Kidney (tissue), 14 donors: Measurements from ENCODE around the gene RAB3IL1. TPM values are rescaled to one million over a fixed set of nuclear protein-coding genes. Genes with fewer than 3 reads are reported as not detected.

ENCODE experiments used
- DNase-seq, 5 donors: peaks; one replicate each; pipeline ENCODE4 v3.0.0-alpha.2; 2013 to 2020
- FAIRE-seq: peaks from 2 replicates; lab custom pipeline; 2012; peaks lifted over from hg19 to GRCh38; lab: Jason Lieb, UNC
- H3K27ac ChIP-seq, 2 donors: one replicate each; pipeline ENCODE4 v1.7.0; 2013; ENCODE audit warnings: low read depth in 2 of 2, low read length in 2 of 2, inconsistent platforms in 1 of 2
- H3K27me3 ChIP-seq: one replicate; pipeline ENCODE4 v1.7.1; 2013; ENCODE audit warnings: low read length, inconsistent platforms; ENCODE audit not compliant: control insufficient read depth, insufficient read depth
- H3K36me3 ChIP-seq, 3 donors: one replicate each; pipeline versions ENCODE4 v1.7.0 to v1.7.1; 2013; ENCODE audit warnings: low read length in 3 of 3, control low read depth in 1 of 3, inconsistent platforms in 1 of 3; ENCODE audit not compliant: insufficient read depth in 3 of 3, control insufficient read depth in 2 of 3
- H3K4me1 ChIP-seq, 3 donors: one replicate each; pipeline versions ENCODE4 v1.7.0 to v1.7.1; 2013; ENCODE audit warnings: low read length in 3 of 3, inconsistent platforms in 1 of 3, low read depth in 1 of 3; ENCODE audit not compliant: control insufficient read depth in 2 of 3, insufficient read depth in 2 of 3
- H3K4me3 ChIP-seq, 3 donors: one replicate each; pipeline versions ENCODE4 v1.7.0 to v1.8.1; 2013; ENCODE audit warnings: low read length in 3 of 3, control low read depth in 1 of 3, inconsistent platforms in 1 of 3
- H3K9ac ChIP-seq, 3 donors: one replicate each; pipeline versions ENCODE4 v1.7.0 to v1.7.1; 2013; ENCODE audit warnings: low read length in 3 of 3, control low read depth in 1 of 3, inconsistent platforms in 1 of 3
- H3K9me3 ChIP-seq, 3 donors: one replicate each; pipeline versions ENCODE4 v1.7.0 to v1.7.1; 2013; ENCODE audit warnings: low read length in 3 of 3, control low read depth in 1 of 3, inconsistent platforms in 1 of 3; ENCODE audit not compliant: control insufficient read depth in 2 of 3, insufficient read depth in 1 of 3
- CTCF ChIP-seq: IDR thresholded peaks from 3 replicates; pipeline ENCODE4 v1.5.1; 2012; ENCODE audit warnings: mild to moderate bottlenecking, moderate library complexity, borderline replicate concordance; ENCODE audit not compliant: insufficient read depth; ENCODE audit errors: extremely low read depth
- intact Hi-C: fragments of 100-400 bp; cut with DNase I; formaldehyde crosslinking; loops from one replicate; pipeline ENCODE4 v1.11.1; 2022
- polyA plus RNA-seq: library from polyadenylated mRNA; stranded (reverse); fragments of 350-450 nt; fragmentation: Illumina TruSeq; extraction: RNeasy Lipid Tissue Mini Kit (QIAGEN cat#74804); gene quantifications from one replicate; pipeline ENCODE4 v1.2.3, GENCODE V29; 2014; ENCODE audit warnings: low read depth, low replicate concordance; ENCODE audit not compliant: insufficient read depth
- total RNA-seq: library from RNA; stranded (reverse); fragmentation: NEBNext Ultra II Directional; extraction: Animal tissue kit (Norgen Biotek cat#: 25700); gene quantifications from one replicate; pipeline ENCODE4 v1.2.1, GENCODE V29; 2021
- donor health status: control.
- donor health status: control.
- donor health status: control.
- donor health status: control.
- donor health status: control.
- donor health status: DM: yes; HTN: yes; CAD: no.
- donor health status: Normal renal cell carcinoma (clear cell type).

RAB3IL1 gene
- total and polyA plus RNA-seq, 2 donors from 2014 or later = 14.6 to 27.8 TPM

GRCh38 chr11:61948505-61948904, 31.1 kb upstream of the RAB3IL1 start:
- H3K4me1 ChIP-seq = peaks cover 0 to 7% (median 3%) of the 10 kb centered on the region in 3 donors
- no peaks in the 10 kb centered on the region for H3K36me3 ChIP-seq
- FAIRE-seq (no peak), DNase-seq (no peak)
- no peaks in the 10 kb centered on the region for H3K27me3 ChIP-seq
- no peak overlapping the region for H3K4me3 ChIP-seq
- no peak overlapping the region for H3K9ac ChIP-seq
- no peak for TF ChIP-seq CTCF
- H3K9me3 ChIP-seq = no peaks in the 10 kb centered on the region
- no peak overlapping the region for H3K27ac ChIP-seq
- intact Hi-C loops = loop anchor here (5.0 kb wide), 1 partner anchor 46 kb away; no protein-coding TSS in a partner anchor

- FAIRE-seq (no peak), DNase-seq (peak; percentile 89 to 94 (median 91))
- H3K4me1 ChIP-seq = peaks cover 0 to 7% (median 3%) of the 10 kb centered on the region in 3 donors
- intact Hi-C loops = loop anchor here (5.0 kb wide), 1 partner anchor 45 kb away; no protein-coding TSS in a partner anchor
- TF ChIP-seq CTCF = peak; percentile 97
- H3K4me3 ChIP-seq = no peak overlapping the region
- H3K27ac ChIP-seq = no peak overlapping the region
- H3K36me3 ChIP-seq = no peaks in the 10 kb centered on the region
- H3K27me3 ChIP-seq = no peaks in the 10 kb centered on the region
- H3K9me3 ChIP-seq = no peaks in the 10 kb centered on the region
- no peak overlapping the region for H3K9ac ChIP-seq
Measured at GRCh38 chr11:61947486-61948210, 30.3 kb upstream of the RAB3IL1 start.

- no peak for DNase-seq
- Histone ChIP-seq H3K27ac (no peak overlapping the region), H3K4me1 (peaks cover 0 to 7% (median 3%) of the 10 kb centered on the region in 3 donors), H3K36me3 (no peaks in the 10 kb centered on the region), H3K9ac (no peak overlapping the region), H3K27me3 (no peaks in the 10 kb centered on the region), H3K9me3 (no peaks in the 10 kb centered on the region), H3K4me3 (no peak overlapping the region)
- no peak for TF ChIP-seq CTCF
- intact Hi-C loops = loop anchor here (5.0 kb wide), 1 partner anchor 45 kb away; no protein-coding TSS in a partner anchor
- no peak for FAIRE-seq
Measured at GRCh38 chr11:61946894-61947293, 29.5 kb upstream of the RAB3IL1 start.
